GM19193 (cell line): Measurements from ENCODE around the gene FTO.

Experiments
- POLR2A ChIP-seq: IDR thresholded peaks from 4 replicates; pipeline ENCODE4 v1.6.1; 2011; ENCODE audit not compliant: insufficient read depth, insufficient read length; ENCODE audit errors: extremely low read depth

Gene FTO

DNA sequence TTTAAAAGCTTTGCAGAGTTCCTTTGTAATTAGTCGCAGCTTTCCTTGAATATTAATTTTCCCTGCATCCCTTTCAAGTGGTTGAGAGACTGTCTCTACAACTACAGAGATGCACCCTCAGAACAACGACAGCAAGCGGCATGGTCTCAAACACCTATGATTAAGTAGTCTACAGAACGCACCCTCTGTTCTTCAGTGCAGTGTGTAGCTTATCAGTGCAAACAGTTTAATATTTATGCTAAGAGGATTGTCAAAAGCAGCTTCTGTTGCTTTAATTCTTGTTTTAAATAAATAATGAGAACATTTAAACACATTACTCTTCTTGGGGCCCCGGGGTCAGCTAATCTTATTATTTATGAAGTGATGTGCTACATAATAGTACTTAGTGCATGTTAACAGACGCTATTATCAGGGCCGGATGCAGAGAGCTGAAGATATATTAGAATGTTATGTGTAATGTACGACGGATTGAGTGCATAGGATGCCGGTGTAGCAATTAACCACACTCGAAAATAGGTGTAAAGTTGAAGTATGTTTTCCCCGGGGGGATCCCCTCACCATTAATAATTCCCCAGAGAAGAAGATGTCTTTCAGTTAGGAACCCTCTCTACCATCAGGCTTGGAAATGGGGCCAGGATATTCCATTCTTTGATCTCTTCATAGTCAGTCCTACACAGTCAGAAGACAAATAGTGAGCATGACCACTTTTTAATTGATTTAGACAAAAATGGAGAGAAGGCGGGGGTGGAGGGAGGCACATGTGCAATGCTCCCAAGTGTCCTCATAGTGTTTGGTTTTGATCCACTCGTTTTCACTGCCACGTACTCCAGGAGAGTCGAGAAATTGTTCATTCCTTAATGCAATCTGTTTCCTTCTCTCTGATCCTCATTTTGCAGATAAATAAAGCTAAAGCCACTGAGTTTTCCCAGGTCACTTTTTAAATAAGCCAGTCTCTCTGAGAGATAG lies 406.3 kb downstream of the FTO start:
- no peak for TF ChIP-seq POLR2A

DNA sequence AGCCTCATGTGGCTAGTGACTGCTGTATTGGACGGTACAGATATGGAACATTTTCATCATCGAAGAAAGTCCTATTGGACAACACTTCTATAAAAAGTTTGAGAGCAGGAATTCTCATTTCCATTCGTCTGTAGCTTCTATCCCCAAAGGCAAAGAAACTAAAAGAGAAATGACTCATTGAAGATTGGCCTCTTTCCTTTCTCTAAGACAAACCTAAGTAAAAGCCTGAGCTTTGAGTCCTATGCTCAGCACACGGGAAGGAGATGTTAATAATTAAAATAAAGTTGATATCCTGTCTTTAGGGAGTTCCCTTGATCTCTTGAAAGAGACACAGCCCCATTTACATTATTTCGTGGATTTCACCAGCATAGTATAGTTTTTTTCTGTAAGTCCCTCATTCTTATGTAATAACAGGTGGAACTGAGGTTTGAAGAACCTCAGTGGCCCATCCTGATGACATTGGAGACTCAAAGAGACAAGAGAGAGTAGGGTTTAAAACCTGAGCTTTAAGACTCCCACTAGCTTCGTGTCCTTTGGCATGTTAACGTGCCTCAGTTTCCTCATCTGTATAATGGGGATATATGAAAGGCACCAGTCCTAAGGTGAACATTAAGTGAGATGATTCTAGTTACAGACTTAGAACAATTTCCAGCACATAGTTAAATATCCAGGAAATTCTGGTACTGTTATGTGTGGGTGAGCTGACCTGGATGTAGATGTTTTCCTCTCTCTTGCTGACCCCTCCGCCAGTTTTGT lies 408.7 kb downstream of the FTO start:
- TF ChIP-seq POLR2A: no peak

DNA sequence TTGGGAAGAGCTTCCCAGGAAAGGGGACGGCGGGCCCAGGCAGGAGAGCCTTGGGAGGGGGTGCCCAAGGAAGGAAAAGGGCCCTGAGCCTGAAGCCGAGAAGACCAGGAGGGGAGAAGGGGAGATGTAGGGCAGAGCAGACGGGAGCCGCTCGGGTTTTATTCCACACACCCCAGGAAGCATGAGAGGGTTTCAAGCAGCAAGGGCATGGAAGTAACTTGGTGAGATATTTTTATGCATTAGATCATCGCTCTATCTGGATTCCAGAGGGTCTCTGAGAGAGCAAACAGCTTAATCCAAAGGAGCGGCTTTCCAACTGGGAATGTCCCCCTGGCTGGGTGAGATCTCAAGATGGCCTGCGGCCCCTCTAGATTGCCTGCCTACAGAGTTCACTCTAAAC lies 411.6 kb downstream of the FTO start:
- TF ChIP-seq POLR2A: no peak

DNA sequence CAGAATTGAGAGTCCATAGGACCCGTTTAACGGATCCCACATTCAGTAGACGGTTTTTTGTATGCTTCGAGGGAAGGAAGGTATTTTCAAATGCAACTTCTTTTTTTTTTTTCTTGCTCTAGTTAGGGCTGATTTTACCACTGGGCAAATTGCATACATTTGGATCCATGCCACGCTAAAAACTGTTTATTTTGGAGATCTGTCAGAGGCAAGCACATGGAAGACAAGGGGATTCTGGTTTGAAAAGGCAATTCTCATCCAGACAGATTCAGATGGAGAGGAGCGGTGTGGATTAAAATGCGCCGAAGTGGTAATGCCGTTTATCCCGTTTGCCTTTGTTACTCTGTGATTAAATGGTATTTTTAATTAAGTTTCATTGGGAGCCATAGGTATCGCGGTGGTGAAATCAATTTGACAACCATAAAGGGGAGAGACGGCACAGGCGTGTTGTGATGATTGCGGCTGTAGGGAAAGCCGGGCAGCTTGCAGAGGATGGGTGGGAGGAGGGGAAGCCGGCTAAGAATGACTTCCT lies 412.2 kb downstream of the FTO start:
- no peak for TF ChIP-seq POLR2A

GRCh38 chr16:54118846-54119245 lies 414.9 kb downstream of the FTO start:
- TF ChIP-seq POLR2A: no peak

DNA sequence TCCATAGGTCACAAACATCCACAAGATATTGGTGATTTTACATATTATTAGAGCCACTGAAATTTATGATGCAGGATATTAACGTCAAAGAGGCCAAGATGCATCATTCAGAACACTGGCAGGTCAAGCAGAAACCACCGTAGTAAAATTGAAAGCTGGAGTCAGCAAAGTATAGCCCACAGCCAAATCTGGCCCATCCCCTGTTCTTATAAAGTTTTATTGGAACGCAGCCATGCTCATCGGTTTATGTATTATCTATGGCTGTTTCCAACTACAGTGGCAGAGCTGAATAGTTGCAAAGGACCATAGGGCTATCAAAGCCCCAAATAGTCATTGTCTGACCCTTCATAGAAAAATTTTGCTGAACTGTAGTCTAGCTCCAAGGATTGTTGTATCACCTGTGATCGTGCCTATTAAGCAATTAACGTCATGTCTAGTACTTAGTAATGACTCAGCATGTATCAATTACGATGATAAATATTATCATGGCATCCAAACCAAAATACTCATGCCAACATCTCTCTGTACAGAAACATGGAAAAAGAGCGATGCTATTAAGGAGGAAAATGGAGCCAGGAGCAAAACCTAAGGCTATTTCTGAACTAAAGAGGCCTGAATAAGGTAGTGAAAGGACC lies 417.0 kb downstream of the FTO start:
- no peak for TF ChIP-seq POLR2A

GRCh38 chr16:54121539-54122295 lies 417.8 kb downstream of the FTO start:
- TF ChIP-seq POLR2A: no peak

DNA sequence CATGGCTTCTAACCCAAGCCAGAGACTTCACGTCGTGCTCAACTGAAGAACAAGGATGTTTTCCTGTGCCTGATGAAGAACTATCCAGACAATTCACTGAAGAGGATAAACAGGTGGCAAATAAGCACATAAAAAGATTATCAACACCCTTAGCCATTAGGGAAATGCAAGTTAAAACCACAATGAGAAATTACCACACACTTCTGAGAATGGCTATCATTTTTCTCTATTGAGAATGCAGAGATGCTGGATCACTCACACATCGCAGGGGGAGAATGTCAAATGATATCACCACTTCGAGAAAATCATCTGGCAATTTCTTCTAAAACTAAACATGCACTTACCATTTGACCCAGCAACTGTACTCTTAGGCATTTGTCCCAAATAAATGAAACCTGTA lies 419.8 kb downstream of the FTO start:
- no peak for TF ChIP-seq POLR2A

GRCh38 chr16:54125751-54126655 lies 422.0 kb downstream of the FTO start:
- no peak for TF ChIP-seq POLR2A

GRCh38 chr16:54126907-54127306 lies 423.0 kb downstream of the FTO start:
- no peak for TF ChIP-seq POLR2A

- no peak for TF ChIP-seq POLR2A
These were observed 424.8 kb downstream of the FTO start for GRCh38 chr16:54128629-54129234.

DNA sequence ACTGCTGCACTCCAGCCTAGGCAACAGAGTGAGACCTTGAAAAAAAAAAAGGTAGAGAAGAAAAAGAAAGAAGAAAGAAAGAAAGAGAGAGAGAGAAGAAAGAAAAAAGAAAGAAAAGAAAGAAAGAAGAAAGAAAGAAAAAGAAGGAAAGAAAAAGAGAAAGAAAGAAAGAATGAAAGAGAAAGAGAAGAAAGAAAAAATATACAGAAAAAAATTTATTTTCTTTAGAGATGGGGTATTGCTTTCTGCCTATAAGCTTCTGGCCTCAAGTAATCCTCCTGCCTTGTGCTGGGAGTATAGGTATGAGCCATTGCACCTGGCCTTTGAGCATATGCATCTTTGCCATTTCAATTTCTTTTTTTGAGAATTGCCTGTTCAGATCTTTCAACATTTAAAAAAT lies 425.9 kb downstream of the FTO start:
- no peak for TF ChIP-seq POLR2A
